Measurements from ENCODE around the gene ZNRD2.

GRCh38 chr11:65607614-65608426, 37.5 kb downstream of the ZNRD2 start:
- TF ChIP-seq CTCF (IDR thresholded peaks at IDR 0.05; ENCODE audit: low read length) (no peak), EZH2 (optimal IDR thresholded peaks at IDR 0.05; ENCODE audit: low read depth, low read length) (no peak)
